ENCODE data around the gene TAS1R3.
A peak's percentile ranks its signal among the peaks of the same experiment; 100 is the strongest.

Gene TAS1R3

DNA sequence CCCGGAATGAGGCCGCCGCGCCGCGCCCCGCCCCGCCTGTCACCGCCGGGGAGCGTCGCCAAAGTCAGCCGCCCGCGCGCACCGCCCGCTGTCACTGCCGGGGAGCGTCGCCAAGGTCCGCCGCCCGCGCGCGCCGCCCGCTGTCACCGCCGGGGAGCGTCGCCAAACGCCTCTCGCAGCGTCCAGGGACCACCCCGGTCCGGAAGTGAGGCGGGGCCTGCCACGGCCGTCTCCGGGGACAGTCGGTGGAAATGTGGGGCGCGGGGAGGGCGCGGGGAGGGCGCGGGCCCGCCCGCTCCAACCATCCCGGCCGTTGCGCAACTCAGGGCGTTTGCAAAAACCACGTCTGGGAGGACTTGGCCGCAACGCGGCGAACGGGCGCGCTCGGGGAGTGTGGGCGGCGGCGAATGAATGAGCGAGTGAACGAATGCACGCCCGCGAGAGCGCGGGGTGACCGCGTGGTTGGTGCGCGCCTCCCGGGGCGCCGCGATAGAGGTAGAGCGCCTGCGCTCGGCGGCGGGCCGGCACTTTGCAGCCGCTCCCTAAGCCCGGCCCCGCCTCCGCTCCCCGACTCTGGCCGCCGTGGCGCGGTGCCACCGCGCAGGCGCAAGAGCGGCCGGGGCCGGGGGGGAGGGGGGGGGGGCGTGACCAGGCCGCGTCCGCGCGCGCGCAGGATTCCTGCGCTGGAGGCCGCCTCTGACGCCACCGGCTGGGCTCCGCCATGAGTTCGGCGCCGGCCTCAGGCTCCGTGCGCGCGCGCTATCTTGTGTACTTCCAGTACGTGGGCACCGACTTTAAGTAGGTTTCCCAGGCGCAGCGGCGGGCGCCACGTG is 22.9 kb upstream of the TAS1R3 start, which contains the start of the genes ACAP3 and PUSL1:
TSS of gene ACAP3 (minus strand) at position 8 of the 833 bp plus-strand sequence. CDS start 115 bp downstream, outside the sequence.
TSS of gene PUSL1 (plus strand) at position 675 of the 833 bp plus-strand sequence. CDS start at position 722, 47 bp downstream.
- no peaks in the 10 kb centered on the region for H3K27me3 ChIP-seq
- no peak for TF ChIP-seq CTCF (IDR thresholded peaks at IDR 0.05; ENCODE audit: low read depth, low read length)
- peaks cover 9% of the 10 kb centered on the region for H3K4me1 ChIP-seq
- DNase-seq: peak; percentile 93
- no peaks in the 10 kb centered on the region for H3K9me3 ChIP-seq
- H3K4me3 ChIP-seq (ENCODE audit: low read depth, low read length): peak within 1 kb of the TSS; percentile 90
- H3K36me3 ChIP-seq: peaks cover 38% of the 10 kb centered on the region

- H3K4me3 ChIP-seq (ENCODE audit: low read depth, low read length): peak overlapping the region; percentile 80
- TF ChIP-seq CTCF (IDR thresholded peaks at IDR 0.05; ENCODE audit: low read depth, low read length): no peak
- DNase-seq: no peak
- H3K9me3 ChIP-seq: no peaks in the 10 kb centered on the region
- no peaks in the 10 kb centered on the region for H3K27me3 ChIP-seq
- peaks cover 6% of the 10 kb centered on the region for H3K4me1 ChIP-seq
- H3K36me3 ChIP-seq: peaks cover 44% of the 10 kb centered on the region
These were observed 22.3 kb upstream of the TAS1R3 start for GRCh38 chr1:1308756-1309250.

DNA sequence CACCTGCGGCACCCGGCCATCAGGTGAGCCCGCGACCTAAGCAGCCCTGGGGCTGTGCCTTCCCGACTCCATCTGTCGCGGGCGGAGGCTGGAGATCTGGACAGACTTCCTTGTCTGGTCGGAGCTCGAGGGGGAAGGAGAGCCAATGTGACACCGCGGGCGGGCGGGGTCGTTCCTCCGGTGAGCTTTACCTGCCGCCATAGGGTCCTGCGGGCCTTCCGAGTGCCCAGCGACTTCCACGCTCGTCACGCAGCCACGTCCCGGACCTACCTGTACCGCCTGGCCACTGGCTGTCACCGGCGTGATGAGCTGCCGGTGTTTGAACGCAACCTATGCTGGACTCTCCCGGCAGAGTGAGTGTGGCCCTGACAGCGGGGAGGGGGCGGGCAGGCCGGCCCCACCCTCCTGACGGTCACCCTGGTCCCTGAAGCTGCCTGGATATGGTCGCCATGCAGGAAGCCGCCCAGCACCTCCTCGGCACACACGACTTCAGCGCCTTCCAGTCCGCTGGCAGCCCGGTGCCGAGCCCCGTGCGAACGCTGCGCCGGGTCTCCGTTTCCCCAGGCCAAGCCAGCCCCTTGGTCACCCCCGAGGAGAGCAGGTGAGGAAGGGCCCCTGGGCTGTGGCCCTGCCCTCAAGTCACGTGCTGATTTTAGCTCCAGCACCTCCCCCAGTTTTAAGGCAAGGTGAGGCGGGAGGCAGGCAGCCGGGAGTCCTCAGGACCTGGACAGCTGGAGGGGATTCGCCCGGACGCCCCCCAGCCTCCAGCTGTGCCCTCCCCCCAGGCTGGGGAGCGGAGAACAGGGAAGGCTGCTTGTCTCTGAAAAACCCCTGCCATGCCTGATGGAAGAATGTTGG is 21.6 kb upstream of the TAS1R3 start:
- no peak for TF ChIP-seq CTCF (IDR thresholded peaks at IDR 0.05; ENCODE audit: low read depth, low read length)
- no peak for DNase-seq
- H3K36me3 ChIP-seq: peaks cover 51% of the 10 kb centered on the region
- H3K9me3 ChIP-seq: no peaks in the 10 kb centered on the region
- H3K27me3 ChIP-seq: no peaks in the 10 kb centered on the region
- H3K4me3 ChIP-seq (ENCODE audit: low read depth, low read length): peak overlapping the region; percentile 80
- peaks cover under 1% of the 10 kb centered on the region for H3K4me1 ChIP-seq

DNA sequence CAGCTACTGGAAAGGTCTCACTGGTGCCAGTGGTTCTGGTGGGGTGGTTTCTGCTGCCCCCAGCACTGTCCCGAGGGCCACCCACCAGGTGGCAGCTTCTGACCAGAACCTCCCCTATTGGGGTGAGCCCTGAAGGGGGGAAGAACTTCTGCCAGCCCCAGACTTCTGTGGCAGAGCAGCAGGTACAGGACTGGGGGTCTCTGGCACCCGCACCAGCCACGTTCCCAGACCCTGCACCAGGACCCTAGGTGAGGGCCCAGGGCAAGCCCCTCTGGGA is 21.0 kb upstream of the TAS1R3 start:
- TF ChIP-seq CTCF (IDR thresholded peaks at IDR 0.05; ENCODE audit: low read depth, low read length): no peak
- Histone ChIP-seq H3K9me3 (no peaks in the 10 kb centered on the region), H3K4me1 (no peaks in the 10 kb centered on the region; the same call in 1 of the 2 replicates), H3K27me3 (no peaks in the 10 kb centered on the region), H3K36me3 (peaks cover 57% of the 10 kb centered on the region), H3K4me3 (ENCODE audit: low read depth, low read length) (peak overlapping the region; percentile 80; the same call in 1 of the 2 replicates)
- no peak for DNase-seq

DNA sequence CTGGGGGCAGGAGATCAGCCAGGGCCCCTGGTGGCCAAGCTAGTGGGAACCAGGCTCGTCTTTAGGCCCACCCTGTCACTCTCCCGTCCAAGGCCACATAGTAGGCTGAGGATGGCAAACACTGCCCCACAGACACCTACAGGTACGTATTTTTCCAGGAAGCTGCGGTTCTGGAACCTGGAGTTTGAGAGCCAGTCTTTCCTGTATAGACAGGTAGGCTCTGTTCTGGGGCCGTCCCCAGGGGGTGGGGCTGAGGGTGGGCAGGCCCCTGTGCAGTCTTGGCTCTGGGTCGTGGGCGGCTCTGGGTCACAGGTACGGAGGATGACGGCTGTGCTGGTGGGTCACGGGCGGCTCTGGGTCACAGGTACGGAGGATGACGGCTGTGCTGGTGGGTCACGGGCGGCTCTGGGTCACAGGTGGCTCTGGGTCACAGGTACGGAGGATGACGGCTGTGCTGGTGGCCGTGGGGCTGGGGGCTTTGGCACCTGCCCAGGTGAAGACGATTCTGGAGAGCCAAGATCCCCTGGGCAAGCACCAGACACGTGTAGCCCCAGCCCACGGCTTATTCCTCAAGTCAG is 20.5 kb upstream of the TAS1R3 start:
- no peak for DNase-seq
- Histone ChIP-seq H3K4me1 (no peaks in the 10 kb centered on the region), H3K36me3 (peaks cover 60% of the 10 kb centered on the region), H3K4me3 (ENCODE audit: low read depth, low read length) (no peak overlapping the region), H3K9me3 (no peaks in the 10 kb centered on the region), H3K27me3 (no peaks in the 10 kb centered on the region)
- TF ChIP-seq CTCF (IDR thresholded peaks at IDR 0.05; ENCODE audit: low read depth, low read length): no peak

Data from BE2C (cell line).